LNCaP clone FGC (cell line): Measurements from ENCODE around the gene ATP2C2.

Experiments
- DNase-seq: peaks from one replicate; pipeline ENCODE4 v3.0.0-alpha.2; 2011; ENCODE audit warnings: low read depth
- H3K4me3 ChIP-seq: 2 replicates; pipeline ENCODE4 v1.5.1; 2011; ENCODE audit warnings: mild to moderate bottlenecking, low read depth, low read length, control low read depth
- TF ChIP-seq, protein P1 (sequence below): IDR thresholded peaks from 2 replicates; pipeline ENCODE4 v1.5.1; 2012; ENCODE audit warnings: mild to moderate bottlenecking; ENCODE audit not compliant: control insufficient read depth, insufficient read depth; ENCODE audit errors: extremely low read depth

ATP2C2 gene

DNA sequence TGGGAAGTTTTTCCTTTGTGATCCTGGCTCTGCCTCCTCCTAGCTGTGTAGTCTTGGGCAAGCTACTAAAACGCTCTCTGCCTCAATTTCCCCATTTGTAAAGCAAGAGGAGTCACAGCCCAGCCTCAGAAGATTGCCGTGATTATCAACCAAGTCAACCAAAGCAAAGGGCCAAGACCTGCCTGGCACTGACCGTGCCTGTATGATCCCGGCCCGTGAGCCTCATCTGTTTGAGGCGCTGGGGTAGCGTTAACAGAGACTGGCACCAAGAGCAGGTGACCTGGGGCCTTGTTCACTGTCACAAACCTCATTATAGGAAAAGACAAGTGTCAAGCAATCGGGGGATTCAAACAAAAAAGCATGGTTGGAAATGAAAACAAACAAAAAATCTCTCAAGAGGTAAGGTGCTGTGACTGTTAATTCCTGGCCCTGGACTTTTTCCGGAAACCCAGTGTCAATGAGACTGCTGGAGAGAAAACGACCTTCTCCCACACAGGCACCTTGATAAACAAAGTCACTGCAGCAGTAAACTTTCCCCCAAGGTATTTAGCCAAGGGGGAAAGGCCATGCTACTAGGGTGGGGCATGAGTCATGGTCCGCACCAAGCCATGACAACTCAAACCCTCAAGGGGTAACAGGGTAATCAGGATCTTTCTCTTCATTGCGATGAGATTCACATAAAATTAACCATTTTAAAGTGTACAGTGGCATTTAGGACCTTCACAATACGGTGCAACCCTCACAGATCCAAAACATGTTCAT is 130.7 kb downstream of the ATP2C2 start:
- no peak for DNase-seq
- no peak overlapping the region for H3K4me3 ChIP-seq
- TF ChIP-seq, protein P1, sequence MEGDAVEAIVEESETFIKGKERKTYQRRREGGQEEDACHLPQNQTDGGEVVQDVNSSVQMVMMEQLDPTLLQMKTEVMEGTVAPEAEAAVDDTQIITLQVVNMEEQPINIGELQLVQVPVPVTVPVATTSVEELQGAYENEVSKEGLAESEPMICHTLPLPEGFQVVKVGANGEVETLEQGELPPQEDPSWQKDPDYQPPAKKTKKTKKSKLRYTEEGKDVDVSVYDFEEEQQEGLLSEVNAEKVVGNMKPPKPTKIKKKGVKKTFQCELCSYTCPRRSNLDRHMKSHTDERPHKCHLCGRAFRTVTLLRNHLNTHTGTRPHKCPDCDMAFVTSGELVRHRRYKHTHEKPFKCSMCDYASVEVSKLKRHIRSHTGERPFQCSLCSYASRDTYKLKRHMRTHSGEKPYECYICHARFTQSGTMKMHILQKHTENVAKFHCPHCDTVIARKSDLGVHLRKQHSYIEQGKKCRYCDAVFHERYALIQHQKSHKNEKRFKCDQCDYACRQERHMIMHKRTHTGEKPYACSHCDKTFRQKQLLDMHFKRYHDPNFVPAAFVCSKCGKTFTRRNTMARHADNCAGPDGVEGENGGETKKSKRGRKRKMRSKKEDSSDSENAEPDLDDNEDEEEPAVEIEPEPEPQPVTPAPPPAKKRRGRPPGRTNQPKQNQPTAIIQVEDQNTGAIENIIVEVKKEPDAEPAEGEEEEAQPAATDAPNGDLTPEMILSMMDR = no peak

DNA sequence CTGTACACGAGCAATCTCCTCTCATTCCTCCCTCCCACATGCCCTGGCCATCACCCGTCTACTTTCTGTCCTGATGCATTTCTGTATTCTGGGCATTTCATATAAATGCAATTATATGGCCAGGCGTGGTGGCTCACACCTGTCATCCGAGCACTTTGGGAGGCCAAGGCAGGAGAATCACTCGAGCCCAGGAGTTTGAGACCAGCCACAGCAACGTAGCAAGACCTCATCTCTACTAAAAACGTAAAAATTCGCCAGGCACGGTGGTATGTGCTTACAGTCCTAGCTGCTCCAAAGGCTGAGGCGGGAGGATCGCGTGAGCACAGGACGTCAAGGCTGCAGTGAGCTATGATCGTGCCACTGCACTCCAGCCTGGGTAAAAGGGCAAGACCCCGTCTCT is 131.3 kb downstream of the ATP2C2 start:
- DNase-seq = no peak
- TF ChIP-seq, protein P1 = no peak
- no peak overlapping the region for H3K4me3 ChIP-seq

DNA sequence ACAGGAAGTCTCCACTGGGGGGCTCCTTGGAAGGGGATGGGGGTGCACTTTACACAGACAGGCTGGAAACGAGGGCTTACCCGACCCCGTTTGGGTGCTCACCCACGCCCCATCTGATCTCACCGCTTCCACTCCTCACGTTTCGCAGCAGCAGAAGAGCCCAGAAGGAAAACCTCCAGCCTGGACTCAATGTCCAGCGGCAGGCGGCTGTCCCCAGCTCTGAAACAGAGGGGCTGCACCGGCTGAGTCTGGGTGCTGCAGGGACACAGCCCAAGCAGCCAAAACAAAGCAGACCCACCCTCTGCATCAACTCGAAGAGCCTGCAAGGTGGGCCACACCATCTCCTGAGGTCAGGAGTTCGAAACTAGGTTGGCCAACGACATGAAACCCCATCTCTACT is 132.2 kb downstream of the ATP2C2 start:
- H3K4me3 ChIP-seq = no peak overlapping the region
- TF ChIP-seq, protein P1 = no peak
- DNase-seq = no peak

DNA sequence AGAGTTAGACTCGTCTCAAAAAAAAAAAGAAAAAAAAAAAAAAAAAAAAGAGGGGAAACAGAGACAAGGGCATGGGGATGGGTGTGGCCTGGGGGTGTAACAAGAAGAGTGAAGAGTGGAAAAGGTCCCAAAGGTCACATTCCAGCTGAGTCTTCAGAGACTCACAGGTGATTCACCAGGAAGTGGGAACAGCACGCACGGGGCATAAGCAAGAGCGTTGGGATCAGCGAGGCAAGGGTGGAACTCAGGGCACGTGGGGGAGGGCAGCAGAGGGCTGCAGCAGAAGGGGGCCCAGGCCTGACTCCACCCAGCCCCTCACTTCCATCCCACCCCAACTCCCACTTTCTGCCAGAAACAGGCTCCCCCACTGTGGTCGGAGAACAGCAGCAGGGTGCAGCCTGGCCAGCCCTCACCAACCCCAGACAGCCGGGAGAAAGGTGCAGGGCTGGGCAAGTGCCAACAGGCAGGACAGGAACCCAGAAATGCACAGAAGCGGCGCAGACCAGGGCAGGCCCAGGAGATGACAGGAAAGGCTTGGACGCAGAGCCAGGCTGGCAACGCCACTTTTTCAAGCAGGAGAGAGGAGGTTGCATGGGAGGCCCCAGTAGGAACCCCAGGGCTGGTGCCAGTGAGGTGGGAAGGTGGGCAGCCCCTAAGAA is 132.9 kb downstream of the ATP2C2 start:
- DNase-seq = no peak
- no peak overlapping the region for H3K4me3 ChIP-seq
- TF ChIP-seq, protein P1 = no peak

DNA sequence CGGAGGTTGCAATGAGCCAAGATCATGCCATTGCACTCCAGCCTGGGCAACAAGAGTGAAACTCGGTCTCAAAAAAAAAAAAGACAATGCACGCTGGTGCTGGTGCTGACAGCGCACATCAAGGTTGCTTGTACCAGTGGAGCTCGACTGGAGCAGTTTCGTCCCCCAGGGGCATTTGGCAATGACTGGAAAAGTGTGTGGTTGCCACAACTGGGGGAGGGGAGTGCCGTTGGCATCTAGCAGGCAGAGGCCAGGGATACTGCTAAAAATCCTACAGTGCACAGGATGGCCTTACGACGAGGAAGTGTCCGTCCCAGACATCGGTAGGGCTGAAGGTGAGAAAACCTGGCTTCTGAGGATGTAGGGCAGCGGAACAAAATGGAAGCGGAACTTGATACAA is 133.7 kb downstream of the ATP2C2 start:
- DNase-seq = no peak
- TF ChIP-seq, protein P1 = no peak
- no peak overlapping the region for H3K4me3 ChIP-seq

DNA sequence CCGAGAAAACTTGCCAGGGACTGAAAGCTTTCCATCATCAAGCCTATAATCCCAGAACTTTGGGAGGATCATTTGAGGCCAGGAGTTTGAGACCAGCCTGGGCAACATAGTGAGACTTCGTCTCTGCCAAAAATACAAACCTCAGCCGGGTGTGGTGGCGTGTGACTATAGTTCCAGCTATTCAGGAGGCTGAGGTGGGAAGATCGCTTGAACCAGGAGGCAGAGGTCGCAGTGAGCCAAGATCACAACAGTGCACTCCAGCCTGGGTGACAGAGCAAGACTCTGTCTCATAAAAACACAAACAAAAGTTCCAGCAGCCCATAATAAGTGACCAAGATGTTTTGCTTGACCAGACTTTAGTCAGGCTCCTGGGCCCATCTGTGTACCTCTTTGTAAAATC is 134.2 kb downstream of the ATP2C2 start:
- TF ChIP-seq, protein P1 = no peak
- DNase-seq = no peak
- no peak overlapping the region for H3K4me3 ChIP-seq
